Osteocyte (in vitro differentiated cells): ENCODE measurements around the gene KDM6A. TPM values are rescaled to one million over a fixed set of nuclear protein-coding genes. Genes with fewer than 3 reads are reported as not detected.

Source experiments
- DNase-seq: peaks from one replicate; pipeline ENCODE4 v3.0.0; 2021; ENCODE audit warnings: mixed read lengths; ENCODE audit not compliant: unreplicated experiment; ENCODE audit errors: extremely low spot score
- H3K27ac Mint-ChIP-seq: one replicate; pipeline ENCODE4 v1.8.0; 2021; ENCODE audit warnings: mild to moderate bottlenecking, mixed read lengths; ENCODE audit not compliant: unreplicated experiment
- H3K27me3 Mint-ChIP-seq: one replicate; pipeline ENCODE4 v1.8.0; 2021; ENCODE audit warnings: mixed read lengths; ENCODE audit not compliant: unreplicated experiment
- H3K36me3 Mint-ChIP-seq: one replicate; pipeline ENCODE4 v1.8.0; 2021; ENCODE audit warnings: mixed read lengths; ENCODE audit not compliant: unreplicated experiment
- H3K4me1 Mint-ChIP-seq: one replicate; pipeline ENCODE4 v1.8.0; 2021; ENCODE audit warnings: mixed read lengths; ENCODE audit not compliant: unreplicated experiment
- H3K4me3 Mint-ChIP-seq: one replicate; pipeline ENCODE4 v1.8.0; 2021; ENCODE audit warnings: mild to moderate bottlenecking, moderate library complexity, mixed read lengths; ENCODE audit not compliant: unreplicated experiment
- H3K9me3 Mint-ChIP-seq: one replicate; pipeline ENCODE4 v1.8.0; 2021; ENCODE audit warnings: mixed read lengths; ENCODE audit not compliant: unreplicated experiment
- total RNA-seq: library from RNA; stranded (reverse); gene quantifications from 2 replicates; pipeline ENCODE4 v1.2.1, GENCODE V29; 2021
- TF ChIP-seq, protein P1 (sequence below): fragments of 200-600 bp; sonication (generic); IDR thresholded peaks from 2 replicates; pipeline ENCODE4 v1.5.0; 2021; ENCODE audit warnings: antibody characterized with exemption, mild to moderate bottlenecking, moderate library complexity

Gene KDM6A
- total RNA-seq, 1 donor from 2014 or later, result 17.6 TPM

DNA sequence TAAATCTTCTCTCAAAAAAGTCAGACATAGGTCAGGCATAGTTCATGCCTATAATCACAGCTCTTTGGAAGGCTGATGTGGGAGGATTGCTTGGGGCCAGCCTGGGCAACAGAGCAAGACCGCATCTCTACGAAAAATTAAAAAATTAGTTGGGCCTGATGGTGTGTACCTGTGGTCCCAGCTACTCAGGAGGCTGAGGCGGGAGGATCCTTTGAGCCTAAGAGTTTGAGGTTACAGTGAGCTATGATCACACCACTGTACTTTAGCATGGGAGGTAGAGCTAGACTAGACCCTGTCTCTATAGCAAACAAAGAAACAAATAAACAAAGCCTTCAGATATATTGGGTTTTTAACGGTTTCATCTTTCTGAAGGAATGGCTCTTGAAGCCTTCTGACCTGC, 265.5 kb downstream of the KDM6A start:
- no peak overlapping the region for H3K27ac Mint-ChIP-seq
- TF ChIP-seq, protein P1, sequence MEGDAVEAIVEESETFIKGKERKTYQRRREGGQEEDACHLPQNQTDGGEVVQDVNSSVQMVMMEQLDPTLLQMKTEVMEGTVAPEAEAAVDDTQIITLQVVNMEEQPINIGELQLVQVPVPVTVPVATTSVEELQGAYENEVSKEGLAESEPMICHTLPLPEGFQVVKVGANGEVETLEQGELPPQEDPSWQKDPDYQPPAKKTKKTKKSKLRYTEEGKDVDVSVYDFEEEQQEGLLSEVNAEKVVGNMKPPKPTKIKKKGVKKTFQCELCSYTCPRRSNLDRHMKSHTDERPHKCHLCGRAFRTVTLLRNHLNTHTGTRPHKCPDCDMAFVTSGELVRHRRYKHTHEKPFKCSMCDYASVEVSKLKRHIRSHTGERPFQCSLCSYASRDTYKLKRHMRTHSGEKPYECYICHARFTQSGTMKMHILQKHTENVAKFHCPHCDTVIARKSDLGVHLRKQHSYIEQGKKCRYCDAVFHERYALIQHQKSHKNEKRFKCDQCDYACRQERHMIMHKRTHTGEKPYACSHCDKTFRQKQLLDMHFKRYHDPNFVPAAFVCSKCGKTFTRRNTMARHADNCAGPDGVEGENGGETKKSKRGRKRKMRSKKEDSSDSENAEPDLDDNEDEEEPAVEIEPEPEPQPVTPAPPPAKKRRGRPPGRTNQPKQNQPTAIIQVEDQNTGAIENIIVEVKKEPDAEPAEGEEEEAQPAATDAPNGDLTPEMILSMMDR, result no peak
- no peak overlapping the region for H3K4me3 Mint-ChIP-seq
- H3K27me3 Mint-ChIP-seq, result no peaks in the 10 kb centered on the region
- no peaks in the 10 kb centered on the region for H3K36me3 Mint-ChIP-seq
- no peak for DNase-seq
- H3K9me3 Mint-ChIP-seq, result peaks cover 7% of the 10 kb centered on the region
- H3K4me1 Mint-ChIP-seq, result no peaks in the 10 kb centered on the region

DNA sequence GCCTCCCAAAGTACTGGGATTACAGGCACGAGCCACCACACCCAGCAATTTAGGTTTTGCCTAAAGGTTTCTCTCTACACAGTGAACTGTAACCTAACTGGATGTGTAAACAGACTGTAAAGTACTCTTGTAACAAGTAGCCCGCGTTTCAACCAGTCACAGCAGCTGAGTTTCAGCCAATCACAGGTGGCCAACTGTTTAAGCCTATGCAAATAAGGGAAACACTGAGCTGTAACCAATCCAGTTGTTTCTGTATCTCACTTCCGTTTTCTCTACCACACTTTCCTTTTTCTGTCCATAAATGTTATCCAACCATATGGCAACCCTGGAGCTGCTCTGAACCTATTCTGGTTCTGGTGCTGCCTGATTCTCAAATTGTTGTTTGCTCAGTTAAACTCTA, 267.8 kb downstream of the KDM6A start:
- H3K27ac Mint-ChIP-seq, result no peak overlapping the region
- DNase-seq, result no peak
- H3K9me3 Mint-ChIP-seq, result peaks cover 3% of the 10 kb centered on the region
- H3K36me3 Mint-ChIP-seq, result no peaks in the 10 kb centered on the region
- TF ChIP-seq, protein P1, result no peak
- H3K4me3 Mint-ChIP-seq, result no peak overlapping the region
- no peaks in the 10 kb centered on the region for H3K27me3 Mint-ChIP-seq
- no peaks in the 10 kb centered on the region for H3K4me1 Mint-ChIP-seq

DNA sequence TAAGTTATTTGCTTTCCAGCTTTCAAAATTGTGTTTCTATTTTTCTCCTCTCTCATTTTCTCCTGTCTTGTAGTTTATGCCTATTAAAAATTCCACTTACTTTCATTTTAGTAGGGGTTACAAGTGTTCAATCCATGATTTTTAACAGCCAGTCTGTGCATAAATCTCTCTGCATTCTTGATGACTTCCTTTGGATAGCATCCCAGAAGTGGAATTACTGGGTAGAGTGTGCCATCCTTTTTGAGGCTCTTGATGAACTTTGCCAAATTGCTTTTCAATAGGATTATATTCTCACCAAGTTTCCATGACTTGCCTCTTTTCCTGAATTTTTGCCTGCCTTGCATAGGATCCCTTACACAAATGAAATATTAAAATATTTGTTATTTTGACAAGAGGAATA, 269.2 kb downstream of the KDM6A start:
- H3K4me1 Mint-ChIP-seq, result no peaks in the 10 kb centered on the region
- H3K27ac Mint-ChIP-seq, result no peak overlapping the region
- no peak overlapping the region for H3K4me3 Mint-ChIP-seq
- no peaks in the 10 kb centered on the region for H3K27me3 Mint-ChIP-seq
- no peaks in the 10 kb centered on the region for H3K36me3 Mint-ChIP-seq
- peaks cover 3% of the 10 kb centered on the region for H3K9me3 Mint-ChIP-seq
- TF ChIP-seq, protein P1, result no peak
- no peak for DNase-seq

DNA sequence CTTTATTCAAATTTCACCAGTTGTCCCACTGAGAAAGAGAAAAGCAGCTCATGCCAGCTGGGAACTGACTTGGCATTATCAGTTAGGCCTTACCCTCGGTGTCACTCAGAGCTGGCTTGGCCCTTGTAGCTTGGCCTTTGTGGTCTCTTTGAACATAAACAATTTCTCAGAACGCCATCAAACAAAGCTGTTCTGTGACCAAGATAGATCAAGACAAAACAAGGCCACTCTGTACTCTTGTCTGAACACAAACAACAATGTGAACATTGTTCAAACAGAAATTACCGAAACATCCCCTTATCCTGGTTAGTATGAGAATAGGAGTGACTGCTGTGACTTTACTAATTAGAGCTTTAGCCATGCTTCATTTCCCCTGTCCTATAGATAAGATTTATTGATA, 270.5 kb downstream of the KDM6A start:
- Mint-ChIP-seq H3K27ac (no peak overlapping the region), H3K27me3 (no peaks in the 10 kb centered on the region), H3K4me3 (no peak overlapping the region)

DNA sequence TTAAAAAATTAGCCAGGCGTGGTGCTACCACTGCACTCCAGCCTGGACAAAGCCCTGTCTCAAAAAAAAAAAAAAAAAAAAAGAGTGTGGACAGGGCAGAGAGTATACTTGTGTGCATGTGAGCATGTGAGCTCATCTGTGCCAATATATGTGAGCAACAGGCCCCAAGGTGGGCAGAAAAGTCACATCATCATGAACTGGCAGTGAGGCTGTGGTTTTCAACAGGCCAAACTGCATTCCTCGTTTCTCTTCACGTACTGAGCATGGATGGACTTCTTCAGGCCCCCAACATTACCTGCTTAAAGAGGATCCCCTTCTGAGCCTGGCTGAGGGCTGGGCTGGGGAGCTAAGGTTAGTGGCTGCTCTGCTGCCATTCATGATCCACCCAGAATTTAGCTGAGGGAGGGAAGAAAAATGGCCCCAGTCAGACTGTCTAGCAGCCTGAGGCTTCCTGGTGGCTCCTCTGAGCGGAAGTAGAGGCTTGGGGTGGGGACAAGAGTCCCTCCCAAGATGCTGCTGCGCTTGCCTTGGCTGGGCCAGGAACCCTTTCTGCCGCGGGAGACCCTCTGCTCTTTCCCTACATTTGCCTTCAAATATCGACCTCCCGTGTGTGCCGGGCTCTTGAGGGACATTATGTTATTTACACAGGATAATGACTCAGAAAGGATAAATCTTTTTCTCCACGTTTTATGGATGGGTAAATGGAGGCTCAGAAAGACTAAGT, 272.7 kb downstream of the KDM6A start:
- Mint-ChIP-seq H3K36me3 (no peaks in the 10 kb centered on the region), H3K27ac (no peak overlapping the region), H3K9me3 (peaks cover 3% of the 10 kb centered on the region), H3K4me3 (no peak overlapping the region), H3K27me3 (no peaks in the 10 kb centered on the region), H3K4me1 (no peaks in the 10 kb centered on the region)
- TF ChIP-seq, protein P1, result no peak
- no peak for DNase-seq

More for the DNA sequence above, 270.5 kb downstream of the KDM6A start:
- TF ChIP-seq, protein P1, result no peak
- peaks cover 3% of the 10 kb centered on the region for H3K9me3 Mint-ChIP-seq
- no peaks in the 10 kb centered on the region for H3K36me3 Mint-ChIP-seq
- no peak for DNase-seq
- no peaks in the 10 kb centered on the region for H3K4me1 Mint-ChIP-seq
